Thoracic aorta (tissue), 2 donors: ENCODE data around the gene DAAM2. TPM values are rescaled to one million over a fixed set of nuclear protein-coding genes. Genes with fewer than 3 reads are reported as not detected.

Experiments used
- ATAC-seq: fragments of 150-250 bp; one replicate; pipeline ENCODE4 v1.8.0; 2017; ENCODE audit warnings: low read depth; ENCODE audit not compliant: insufficient number of reproducible peaks, low FRiP score
- DNase-seq: peaks from one replicate; pipeline ENCODE4 v3.0.0-alpha.2; 2020; ENCODE audit warnings: low spot score
- H3K27ac ChIP-seq, 2 donors: fragments of 200-600 bp; sonication (generic); 1 replicate in 1 of 2; 2 replicates in 1 of 2; pipeline ENCODE4 v1.5.1; 2016; ENCODE audit warnings: mild to moderate bottlenecking in 2 of 2, moderate library complexity in 2 of 2
- H3K27me3 ChIP-seq: fragments of 200-600 bp; sonication (generic); replicated peaks from 2 replicates; pipeline ENCODE4 v1.6.0; 2016; ENCODE audit warnings: mild to moderate bottlenecking; ENCODE audit not compliant: insufficient read depth
- H3K36me3 ChIP-seq: fragments of 200-600 bp; sonication (generic); one replicate; pipeline ENCODE4 v1.5.1; 2016
- H3K4me1 ChIP-seq, 2 donors: fragments of 200-600 bp; sonication (generic); 1 replicate in 1 of 2; 2 replicates in 1 of 2; pipeline versions ENCODE4 v1.5.1 to v1.6.0; 2016; ENCODE audit warnings: low read depth in 2 of 2, mild to moderate bottlenecking in 1 of 2; ENCODE audit not compliant: control insufficient read depth in 1 of 2
- H3K4me3 ChIP-seq: fragments of 200-600 bp; sonication (generic); 2 replicates; pipeline ENCODE4 v1.5.1; 2016; ENCODE audit warnings: mild to moderate bottlenecking
- H3K9me3 ChIP-seq: fragments of 200-600 bp; sonication (generic); 2 replicates; pipeline ENCODE4 v1.5.1; 2016
- CTCF ChIP-seq: fragments of 200-600 bp; sonication (generic); IDR thresholded peaks from one replicate; pipeline ENCODE4 v1.5.1; 2019; ENCODE audit warnings: antibody characterized with exemption
- total RNA-seq, 2 donors: library from RNA; depleted of rRNA; stranded (reverse); fragments of >200 nt; gene quantifications; one replicate each; pipeline versions ENCODE4 v1.1.0 to v1.2.3, GENCODE V29; 2016

Gene DAAM2
- total RNA-seq, 2 donors from 2014 or later, result 61.5 to 71.5 TPM

GRCh38 chr6:39808964-39809363, 16.8 kb downstream of the DAAM2 start:
- TF ChIP-seq CTCF, result no peak
- Histone ChIP-seq H3K4me3 (peak overlapping the region; percentile 11), H3K36me3 (no peaks in the 10 kb centered on the region), H3K27ac (peak overlapping the region; percentile 13 to 31), H3K27me3 (no peaks in the 10 kb centered on the region), H3K4me1 (peaks cover 48 to 76% of the 10 kb centered on the region in 2 donors), H3K9me3 (no peaks in the 10 kb centered on the region)
- DNase-seq (no peak), ATAC-seq (peak; percentile 17)

- Histone ChIP-seq H3K36me3 (no peaks in the 10 kb centered on the region), H3K4me3 (no peak overlapping the region), H3K9me3 (no peaks in the 10 kb centered on the region), H3K27ac (peak overlapping the region; percentile 62 to 87), H3K4me1 (peaks cover 49 to 84% of the 10 kb centered on the region in 2 donors), H3K27me3 (no peaks in the 10 kb centered on the region)
- no peak for ATAC-seq
- no peak for DNase-seq
- no peak for TF ChIP-seq CTCF
These were observed 19.7 kb downstream of the DAAM2 start for GRCh38 chr6:39811835-39812345.

- Histone ChIP-seq H3K36me3 (no peaks in the 10 kb centered on the region), H3K9me3 (no peaks in the 10 kb centered on the region), H3K27me3 (no peaks in the 10 kb centered on the region), H3K4me3 (no peak overlapping the region), H3K4me1 (peaks cover 49 to 90% of the 10 kb centered on the region in 2 donors), H3K27ac (peak overlapping the region; percentile 62 to 87)
- DNase-seq (no peak), ATAC-seq (peak; percentile 4)
- TF ChIP-seq CTCF, result no peak
These were observed 20.3 kb downstream of the DAAM2 start for GRCh38 chr6:39812496-39812852.

GRCh38 chr6:39812853-39813533, 20.8 kb downstream of the DAAM2 start:
- H3K27ac ChIP-seq, result peak overlapping the region; percentile 62 to 87
- H3K4me1 ChIP-seq, result peaks cover 52 to 95% of the 10 kb centered on the region in 2 donors
- H3K9me3 ChIP-seq, result no peaks in the 10 kb centered on the region
- DNase-seq (no peak), ATAC-seq (peak; percentile 20)
- no peak for TF ChIP-seq CTCF
- H3K27me3 ChIP-seq, result no peaks in the 10 kb centered on the region
- H3K4me3 ChIP-seq, result no peak overlapping the region
- H3K36me3 ChIP-seq, result no peaks in the 10 kb centered on the region

- no peak overlapping the region for H3K4me3 ChIP-seq
- TF ChIP-seq CTCF, result no peak
- no peaks in the 10 kb centered on the region for H3K36me3 ChIP-seq
- no peak for DNase-seq
- H3K27me3 ChIP-seq, result no peaks in the 10 kb centered on the region
- no peaks in the 10 kb centered on the region for H3K9me3 ChIP-seq
- ATAC-seq, result no peak
- peak overlapping the region; percentile 62 to 87 for H3K27ac ChIP-seq
- peaks cover 55 to 97% of the 10 kb centered on the region in 2 donors for H3K4me1 ChIP-seq
These were observed 22.1 kb downstream of the DAAM2 start for GRCh38 chr6:39814236-39814635.
